ENCODE measurements around the gene DNAJC11. TPM values are rescaled to one million over a fixed set of nuclear protein-coding genes. Genes with fewer than 3 reads are reported as not detected.

The DNAJC11 gene
- total RNA-seq, 2 donors from 2014 or later, result 25.3 to 48.0 TPM

DNA sequence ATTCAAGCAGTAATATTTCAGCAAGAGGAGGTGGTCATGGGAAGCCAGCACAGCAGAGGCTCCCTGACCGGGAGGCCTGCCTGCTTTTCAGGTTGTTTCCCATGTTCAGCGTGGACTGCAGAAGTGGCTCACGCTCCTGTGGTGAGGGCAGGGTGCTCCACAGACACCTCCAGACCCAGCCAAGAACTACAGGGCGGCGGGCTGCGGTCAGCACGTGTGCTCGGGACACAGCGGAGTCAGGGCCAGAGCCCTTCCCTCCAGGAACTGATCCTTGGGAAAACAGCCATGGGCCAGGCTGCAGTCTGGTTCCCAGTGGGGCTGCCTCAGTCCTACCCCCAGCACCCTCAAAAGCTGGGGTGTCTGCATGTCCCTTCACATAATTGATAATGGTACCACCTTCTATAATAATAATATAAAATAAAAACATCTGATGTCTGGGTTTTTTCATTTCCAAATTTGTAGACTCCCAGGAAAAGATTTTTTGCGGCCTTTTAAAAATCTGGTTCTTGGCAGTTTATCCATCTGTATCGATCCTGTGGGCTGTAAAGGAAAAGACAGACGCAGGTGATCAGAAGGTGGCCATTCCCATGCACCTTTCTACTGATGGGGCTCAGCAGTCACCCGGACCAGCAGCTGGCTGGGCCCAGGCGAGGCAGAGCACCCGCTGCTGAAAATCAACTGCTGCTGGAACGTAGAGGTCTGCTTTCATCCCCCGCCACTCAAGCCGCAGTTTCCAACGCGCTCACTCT is 66.3 kb downstream of the DNAJC11 start:
- Histone ChIP-seq H3K27ac (no peak overlapping the region), H3K4me1 (no peaks in the 10 kb centered on the region), H3K4me3 (no peak overlapping the region), H3K9me3 (no peaks in the 10 kb centered on the region), H3K27me3 (no peaks in the 10 kb centered on the region), H3K36me3 (peaks cover 82% of the 10 kb centered on the region)
- no peak for DNase-seq (ENCODE audit: low spot score)
- no peak for TF ChIP-seq CTCF (IDR thresholded peaks at IDR 0.05)

DNA sequence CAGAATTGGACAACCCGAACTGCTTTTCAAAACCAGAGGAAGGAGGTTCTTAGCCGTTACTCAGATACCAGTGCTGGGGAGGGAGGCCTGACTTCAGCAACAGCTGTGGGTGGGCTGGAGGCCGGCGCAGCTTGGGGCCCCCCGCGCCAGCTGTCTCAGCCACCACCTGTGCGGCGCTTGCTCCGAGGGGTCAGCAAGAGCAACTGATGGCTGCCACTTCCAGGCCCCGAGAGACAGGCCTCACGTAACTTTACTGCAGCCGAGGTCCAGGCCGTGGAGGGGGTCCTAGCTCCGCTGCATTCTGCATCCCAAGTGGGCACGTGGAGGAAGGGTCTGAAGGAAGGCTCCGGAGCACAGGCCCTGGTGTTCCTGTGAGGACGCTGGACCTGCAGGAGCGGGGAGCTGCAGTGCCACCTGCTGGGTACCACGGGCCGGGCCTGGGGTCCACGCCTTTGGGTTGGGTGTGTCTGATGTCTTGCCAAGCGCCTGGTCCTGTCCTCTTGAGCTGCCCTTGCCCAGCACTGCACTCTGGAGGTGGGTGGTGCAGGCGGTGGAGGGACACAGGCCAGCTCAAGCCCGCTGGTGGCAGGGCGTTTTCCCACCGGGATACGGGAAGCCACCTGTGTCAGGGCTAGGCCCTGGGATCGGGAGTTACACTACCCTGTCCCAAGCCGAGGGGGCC is 67.1 kb downstream of the DNAJC11 start:
- Histone ChIP-seq H3K4me1 (no peaks in the 10 kb centered on the region), H3K27me3 (no peaks in the 10 kb centered on the region), H3K27ac (no peak overlapping the region), H3K9me3 (no peaks in the 10 kb centered on the region), H3K4me3 (no peak overlapping the region), H3K36me3 (peaks cover 82% of the 10 kb centered on the region)
- peak; percentile 37 to 68 for TF ChIP-seq CTCF (IDR thresholded peaks at IDR 0.05)
- DNase-seq (ENCODE audit: low spot score), result no peak

DNA sequence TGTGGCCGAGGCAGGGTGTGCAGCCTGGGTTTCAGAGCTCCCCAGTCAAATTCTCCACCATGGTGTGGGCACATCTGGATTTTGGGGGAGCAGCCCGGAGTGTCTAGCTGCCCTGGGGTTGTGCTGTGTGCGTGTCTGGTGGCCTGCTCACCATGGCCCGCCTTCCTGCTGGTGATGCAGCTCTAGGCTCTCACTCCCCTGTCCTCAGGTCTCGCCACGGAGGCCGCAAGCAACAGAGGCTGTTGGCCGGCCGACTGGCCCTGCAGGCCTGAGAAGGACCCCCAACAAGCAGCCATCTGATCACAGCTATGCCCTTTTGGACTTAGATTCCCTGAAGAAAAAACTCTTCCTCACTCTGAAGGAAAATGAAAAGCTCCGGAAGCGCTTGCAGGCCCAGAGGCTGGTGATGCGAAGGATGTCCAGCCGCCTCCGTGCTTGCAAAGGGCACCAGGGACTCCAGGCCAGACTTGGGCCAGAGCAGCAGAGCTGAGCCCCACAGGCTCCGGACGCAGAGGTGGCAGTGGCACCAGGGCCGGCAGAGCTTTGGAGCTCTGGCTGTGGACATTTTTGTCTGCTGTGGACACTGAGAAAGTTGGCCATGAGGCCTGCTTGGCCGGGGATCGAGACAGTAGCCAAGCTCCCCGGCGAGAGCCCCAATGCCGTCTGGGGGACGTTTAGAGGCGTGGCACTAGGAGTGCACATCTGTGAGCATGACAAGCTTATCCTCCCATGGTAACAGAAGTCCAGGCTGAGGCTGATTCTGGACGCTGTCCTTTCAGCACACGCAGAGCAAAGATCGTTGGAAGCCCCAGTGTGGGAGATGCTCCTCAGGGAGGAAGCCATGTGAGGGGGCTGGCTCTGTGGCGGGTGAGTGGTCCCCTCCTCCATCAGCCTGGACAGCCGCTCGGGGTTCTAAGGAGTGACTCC is 68.8 kb downstream of the DNAJC11 start:
- H3K27me3 ChIP-seq, result no peaks in the 10 kb centered on the region
- H3K27ac ChIP-seq, result no peak overlapping the region
- H3K4me3 ChIP-seq, result no peak overlapping the region
- DNase-seq (ENCODE audit: low spot score), result no peak
- H3K4me1 ChIP-seq, result no peaks in the 10 kb centered on the region
- peaks cover 86% of the 10 kb centered on the region for H3K36me3 ChIP-seq
- no peaks in the 10 kb centered on the region for H3K9me3 ChIP-seq
- TF ChIP-seq CTCF (IDR thresholded peaks at IDR 0.05), result no peak

GRCh38 chr1:6631058-6631457 is 70.6 kb downstream of the DNAJC11 start:
- no peak for TF ChIP-seq CTCF (IDR thresholded peaks at IDR 0.05)
- Histone ChIP-seq H3K27me3 (no peaks in the 10 kb centered on the region), H3K36me3 (peaks cover 68% of the 10 kb centered on the region), H3K4me1 (peaks cover 0 to 13% of the 10 kb centered on the region in 2 donors), H3K4me3 (no peak overlapping the region), H3K27ac (no peak overlapping the region), H3K9me3 (no peaks in the 10 kb centered on the region)
- no peak for DNase-seq (ENCODE audit: low spot score)

DNA sequence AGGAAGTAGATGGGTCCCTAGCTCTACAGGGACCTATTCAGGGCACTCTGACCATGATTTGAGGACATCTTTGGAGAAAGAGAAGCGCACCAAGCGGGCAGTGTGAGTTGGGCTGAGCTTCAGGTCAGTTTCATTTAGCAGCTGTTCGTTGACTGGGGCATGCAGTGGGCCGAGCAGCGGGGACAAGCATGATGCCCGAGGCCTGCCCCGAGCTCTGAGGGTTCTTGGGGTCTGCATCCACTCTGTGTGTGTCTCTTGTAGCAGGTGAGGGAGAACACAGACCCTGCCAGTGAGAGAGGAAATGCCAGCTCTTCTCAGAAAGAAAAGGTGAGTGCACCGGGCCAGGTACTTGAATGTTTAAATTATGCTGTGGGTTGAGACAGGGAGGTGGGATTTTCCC is 71.6 kb downstream of the DNAJC11 start:
- peaks cover 0 to 16% of the 10 kb centered on the region in 2 donors for H3K4me1 ChIP-seq
- H3K27ac ChIP-seq, result no peak overlapping the region
- H3K9me3 ChIP-seq, result no peaks in the 10 kb centered on the region
- peaks cover 59% of the 10 kb centered on the region for H3K36me3 ChIP-seq
- TF ChIP-seq CTCF (IDR thresholded peaks at IDR 0.05), result no peak
- no peaks in the 10 kb centered on the region for H3K27me3 ChIP-seq
- H3K4me3 ChIP-seq, result no peak overlapping the region
- no peak for DNase-seq (ENCODE audit: low spot score)

Data from right atrium auricular region (tissue), 2 donors.